Measurements from ENCODE around the gene BRPF3.

BRPF3 gene

GRCh38 chr6:36241728-36242127 is 45.2 kb downstream of the BRPF3 start:
- H3K4me3 ChIP-seq (ENCODE audit: low read length), result no peak overlapping the region
- no peak for TF ChIP-seq CTCF (conservative IDR thresholded peaks at IDR 0.05; ENCODE audit: low read depth, low read length)
- no peak for DNase-seq (ENCODE audit: low read depth)

GRCh38 chr6:36242161-36242560 is 45.6 kb downstream of the BRPF3 start:
- TF ChIP-seq CTCF (conservative IDR thresholded peaks at IDR 0.05; ENCODE audit: low read depth, low read length), result no peak
- DNase-seq (ENCODE audit: low read depth), result no peak
- no peak overlapping the region for H3K4me3 ChIP-seq (ENCODE audit: low read length)

- no peak for TF ChIP-seq CTCF (conservative IDR thresholded peaks at IDR 0.05; ENCODE audit: low read depth, low read length)
- H3K4me3 ChIP-seq (ENCODE audit: low read length), result no peak overlapping the region
- no peak for DNase-seq (ENCODE audit: low read depth)
Observed at GRCh38 chr6:36242626-36243025, 46.1 kb downstream of the BRPF3 start.

GRCh38 chr6:36243562-36244212 is 47.1 kb downstream of the BRPF3 start:
- no peak for TF ChIP-seq CTCF (conservative IDR thresholded peaks at IDR 0.05; ENCODE audit: low read depth, low read length)
- no peak for DNase-seq (ENCODE audit: low read depth)
- H3K4me3 ChIP-seq (ENCODE audit: low read length), result no peak overlapping the region

- H3K4me3 ChIP-seq (ENCODE audit: low read length), result no peak overlapping the region
- DNase-seq (ENCODE audit: low read depth), result no peak
- no peak for TF ChIP-seq CTCF (conservative IDR thresholded peaks at IDR 0.05; ENCODE audit: low read depth, low read length)
Observed at GRCh38 chr6:36244641-36245280, 48.2 kb downstream of the BRPF3 start.

GRCh38 chr6:36245572-36246061 is 49.1 kb downstream of the BRPF3 start:
- no peak for TF ChIP-seq CTCF (conservative IDR thresholded peaks at IDR 0.05; ENCODE audit: low read depth, low read length)
- no peak overlapping the region for H3K4me3 ChIP-seq (ENCODE audit: low read length)
- no peak for DNase-seq (ENCODE audit: low read depth)
